Keratinocyte (primary cell): ENCODE results near the gene CCNYL1.

Experiments used
- EZH2 ChIP-seq: IDR thresholded peaks from one replicate; pipeline ENCODE4 v1.6.1; 2012; ENCODE audit warnings: inconsistent platforms, mild to moderate bottlenecking, low read length, moderate library complexity
- TF ChIP-seq, protein P1 (sequence below), 3 experiments: IDR thresholded peaks in 1 of 3; conservative IDR thresholded peaks in 1 of 3; optimal IDR thresholded peaks in 1 of 3; 2 replicates in 2 of 3; 3 replicates in 1 of 3; pipeline versions ENCODE3 to v1.5.1; 2011; ENCODE audit warnings: low read length in 3 of 3, mild to moderate bottlenecking in 3 of 3, moderate library complexity in 2 of 3, control low read depth in 1 of 3, inconsistent platforms in 1 of 3; ENCODE audit not compliant: insufficient read depth in 2 of 3; ENCODE audit errors: extremely low read depth in 1 of 3

DNA sequence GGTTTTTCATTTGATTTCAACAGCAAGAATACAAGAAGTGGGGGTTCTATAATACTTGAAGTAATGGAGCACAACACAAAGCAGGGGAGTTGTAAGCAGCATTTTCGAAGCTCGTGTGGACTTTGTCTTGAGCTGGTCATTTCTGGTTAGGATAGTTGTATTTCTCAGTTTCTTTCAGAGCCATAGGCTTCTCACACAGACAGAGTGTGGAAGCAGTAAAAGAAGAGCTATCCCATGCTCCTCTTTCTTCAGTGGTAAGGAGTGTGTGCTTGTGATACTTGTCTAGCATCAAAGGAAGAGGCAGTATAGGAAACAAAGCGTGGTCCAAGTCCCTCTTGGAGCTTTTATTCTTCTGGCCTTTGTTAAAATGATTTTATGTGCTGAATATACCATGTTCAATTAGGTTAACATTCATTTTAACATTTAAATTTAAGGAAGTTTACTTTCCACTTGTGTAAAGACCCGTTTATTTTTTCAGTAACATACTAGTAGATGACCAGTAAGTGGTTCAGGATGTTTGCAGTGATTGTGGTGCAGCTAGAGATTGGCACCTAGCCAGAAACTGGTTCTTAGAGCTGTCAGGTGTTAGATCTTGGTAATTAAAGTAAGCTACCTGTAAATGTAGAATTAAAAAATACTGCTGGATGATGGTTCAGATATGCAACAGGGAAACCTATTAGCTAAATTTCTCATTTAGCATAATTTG lies 14.6 kb downstream of the CCNYL1 start:
- TF ChIP-seq, protein P1, sequence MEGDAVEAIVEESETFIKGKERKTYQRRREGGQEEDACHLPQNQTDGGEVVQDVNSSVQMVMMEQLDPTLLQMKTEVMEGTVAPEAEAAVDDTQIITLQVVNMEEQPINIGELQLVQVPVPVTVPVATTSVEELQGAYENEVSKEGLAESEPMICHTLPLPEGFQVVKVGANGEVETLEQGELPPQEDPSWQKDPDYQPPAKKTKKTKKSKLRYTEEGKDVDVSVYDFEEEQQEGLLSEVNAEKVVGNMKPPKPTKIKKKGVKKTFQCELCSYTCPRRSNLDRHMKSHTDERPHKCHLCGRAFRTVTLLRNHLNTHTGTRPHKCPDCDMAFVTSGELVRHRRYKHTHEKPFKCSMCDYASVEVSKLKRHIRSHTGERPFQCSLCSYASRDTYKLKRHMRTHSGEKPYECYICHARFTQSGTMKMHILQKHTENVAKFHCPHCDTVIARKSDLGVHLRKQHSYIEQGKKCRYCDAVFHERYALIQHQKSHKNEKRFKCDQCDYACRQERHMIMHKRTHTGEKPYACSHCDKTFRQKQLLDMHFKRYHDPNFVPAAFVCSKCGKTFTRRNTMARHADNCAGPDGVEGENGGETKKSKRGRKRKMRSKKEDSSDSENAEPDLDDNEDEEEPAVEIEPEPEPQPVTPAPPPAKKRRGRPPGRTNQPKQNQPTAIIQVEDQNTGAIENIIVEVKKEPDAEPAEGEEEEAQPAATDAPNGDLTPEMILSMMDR (optimal IDR thresholded peaks at IDR 0.05 in 1 of 3, IDR thresholded peaks at IDR 0.05 in 1 of 3, conservative IDR thresholded peaks at IDR 0.05 in 1 of 3; ENCODE audit: extremely low read depth in 1 of 3, insufficient read depth in 2 of 3, low read length in 3 of 3): no peak
- no peak for TF ChIP-seq EZH2
